Activated B cell treated with CpG ODN at 0.5 μM for 24 hours (primary cell): ENCODE data around the gene ZCCHC4. TPM values are rescaled to one million over a fixed set of nuclear protein-coding genes. Genes with fewer than 3 reads are reported as not detected.

Experiments
- ATAC-seq: fragments of 200-7000 bp; cut with Tn5 transposase; one replicate; pipeline ENCODE4 v1.10.0; 2021; ENCODE audit warnings: low read depth, mild to moderate bottlenecking, moderate library complexity
- CTCF ChIA-PET: fragments of 350-600 bp; sonication (Branson Sonifier 250); formaldehyde crosslinking; loops from one replicate; lab custom pipeline; 2021; ENCODE audit warnings: antibody characterized with exemption; lab: Charles Lee
- POLR2A ChIA-PET: fragments of 350-600 bp; sonication (Branson Sonifier 250); formaldehyde crosslinking; loops from one replicate; lab custom pipeline; 2021; ENCODE audit warnings: antibody characterized with exemption; lab: Charles Lee
- DNase-seq: peaks from one replicate; pipeline ENCODE4 v3.0.0; 2022
- H3K27ac Mint-ChIP-seq: one replicate; pipeline ENCODE4 v1.8.0; 2020; ENCODE audit warnings: mixed read lengths
- H3K27me3 Mint-ChIP-seq: one replicate; pipeline ENCODE4 v1.8.0; 2021; ENCODE audit warnings: mixed read lengths
- H3K36me3 Mint-ChIP-seq: one replicate; pipeline ENCODE4 v1.8.0; 2021; ENCODE audit warnings: low read depth, mixed read lengths
- H3K4me1 Mint-ChIP-seq: one replicate; pipeline ENCODE4 v1.8.0; 2021; ENCODE audit warnings: mixed read lengths
- H3K4me3 Mint-ChIP-seq: one replicate; pipeline ENCODE4 v1.8.0; 2020; ENCODE audit warnings: mild to moderate bottlenecking, mixed read lengths
- H3K9me3 Mint-ChIP-seq: one replicate; pipeline ENCODE4 v1.8.0; 2020; ENCODE audit warnings: mixed read lengths
- CTCF ChIP-seq: fragments of 200-600 bp; IDR thresholded peaks from one replicate; pipeline ENCODE4 v1.8.0; 2022; ENCODE audit warnings: antibody characterized with exemption, mild to moderate bottlenecking
- intact Hi-C: fragments of 100-400 bp; cut with micrococcal nuclease; formaldehyde crosslinking; loops from one replicate; pipeline ENCODE4 v1.15.1; 2024
- total RNA-seq: library from RNA; stranded (reverse); gene quantifications from 2 replicates; pipeline ENCODE4 v1.2.3, GENCODE V29; 2022

Gene ZCCHC4
- 14.7 and 19.1 TPM in 2 replicates for total RNA-seq

- peak; percentile 95 for DNase-seq
- ChIA-PET CTCF (interaction anchor here (0.7 to 2.6 kb wide), 22 partner anchors 9 to 1575 kb away, joined by 3 to 45 read pairs (median 4); partner anchors contain the start of genes ANAPC4, PI4K2B and SEPSECS), POLR2A (interaction anchor here (0.6 to 3.0 kb wide), 9 partner anchors 8 to 728 kb away, joined by 3 to 48 read pairs (median 4); partner anchors contain the start of genes ANAPC4, DHX15, PI4K2B and SEPSECS)
- H3K4me1 Mint-ChIP-seq = peaks cover 45% of the 10 kb centered on the region
- ATAC-seq = peak; percentile 99
- H3K36me3 Mint-ChIP-seq = peaks cover 24% of the 10 kb centered on the region
- peak; percentile 90 for TF ChIP-seq CTCF
- intact Hi-C loops = loop anchor here (1.0 to 5.0 kb wide), 8 partner anchors 65 to 1270 kb away; partner anchors contain the start of genes ANAPC4, DHX15, PI4K2B and SEL1L3
- no peaks in the 10 kb centered on the region for H3K27me3 Mint-ChIP-seq
- no peaks in the 10 kb centered on the region for H3K9me3 Mint-ChIP-seq
- peak within 1 kb of the TSS; percentile 95 for H3K27ac Mint-ChIP-seq
- H3K4me3 Mint-ChIP-seq = peak within 1 kb of the TSS; percentile 98
These were observed at the start of gene ZCCHC4 for GRCh38 chr4:25312496-25313200. Gene ZCCHC4 (plus strand): TSS chr4:25312774. CDS start chr4:25312810, 36 bp downstream.

- ATAC-seq = no peak
- TF ChIP-seq CTCF = no peak
- H3K27me3 Mint-ChIP-seq = no peaks in the 10 kb centered on the region
- no peak overlapping the region for H3K27ac Mint-ChIP-seq
- no peak overlapping the region for H3K4me3 Mint-ChIP-seq
- ChIA-PET CTCF (interaction anchor here (1.4 kb wide), 1 partner anchor 41 kb away, joined by 3 read pairs; the partner anchor contains the start of gene ZCCHC4), POLR2A (no interaction called here)
- intact Hi-C loops = no loop called here
- H3K9me3 Mint-ChIP-seq = no peaks in the 10 kb centered on the region
- peaks cover 56% of the 10 kb centered on the region for H3K36me3 Mint-ChIP-seq
- DNase-seq = no peak
- no peaks in the 10 kb centered on the region for H3K4me1 Mint-ChIP-seq
These were observed 40.7 kb upstream of the ZCCHC4 start for GRCh38 chr4:25271866-25272265.

GRCh38 chr4:25280210-25280609, 32.4 kb upstream of the ZCCHC4 start:
- Mint-ChIP-seq H3K4me1 (no peaks in the 10 kb centered on the region), H3K9me3 (peaks cover 3% of the 10 kb centered on the region), H3K36me3 (peaks cover 32% of the 10 kb centered on the region), H3K27me3 (no peaks in the 10 kb centered on the region), H3K27ac (no peak overlapping the region), H3K4me3 (no peak overlapping the region)
- intact Hi-C loops = no loop called here
- ATAC-seq = no peak
- no peak for TF ChIP-seq CTCF
- ChIA-PET CTCF (no interaction called here), POLR2A (no interaction called here)
- no peak for DNase-seq

- H3K4me3 Mint-ChIP-seq = no peak overlapping the region
- ChIA-PET POLR2A (no interaction called here), CTCF (no interaction called here)
- no peak for TF ChIP-seq CTCF
- no peak overlapping the region for H3K27ac Mint-ChIP-seq
- H3K9me3 Mint-ChIP-seq = peaks cover 12% of the 10 kb centered on the region
- H3K36me3 Mint-ChIP-seq = peaks cover 20% of the 10 kb centered on the region
- ATAC-seq (no peak), DNase-seq (no peak)
- intact Hi-C loops = no loop called here
- H3K4me1 Mint-ChIP-seq = no peaks in the 10 kb centered on the region
- H3K27me3 Mint-ChIP-seq = no peaks in the 10 kb centered on the region
These were observed 28.6 kb upstream of the ZCCHC4 start for GRCh38 chr4:25283948-25284347.

GRCh38 chr4:25284466-25284865, 28.1 kb upstream of the ZCCHC4 start:
- H3K9me3 Mint-ChIP-seq = peaks cover 12% of the 10 kb centered on the region
- no peak for TF ChIP-seq CTCF
- H3K36me3 Mint-ChIP-seq = peaks cover 20% of the 10 kb centered on the region
- no peak overlapping the region for H3K4me3 Mint-ChIP-seq
- intact Hi-C loops = no loop called here
- POLR2A ChIA-PET = no interaction called here
- H3K27me3 Mint-ChIP-seq = no peaks in the 10 kb centered on the region
- no peak for DNase-seq
- no peak overlapping the region for H3K27ac Mint-ChIP-seq
- CTCF ChIA-PET = no interaction called here
- no peaks in the 10 kb centered on the region for H3K4me1 Mint-ChIP-seq
- ATAC-seq = no peak
